Occipital lobe (tissue), 2 donors: ENCODE data around the gene CACNA1I. TPM values are rescaled to one million over a fixed set of nuclear protein-coding genes. Genes with fewer than 3 reads are reported as not detected.

Experiments used
- DNase-seq: peaks from one replicate; lab custom pipeline; 2025; lab: John Stamatoyannopoulos, UW
- total RNA-seq: library from RNA; depleted of rRNA; stranded (reverse); fragments of >200 nt; gene quantifications from one replicate; pipeline ENCODE4 v1.2.3, GENCODE V29; 2014

Gene CACNA1I
- total RNA-seq, 1 donor from 2014 or later: 6.7 TPM

DNA sequence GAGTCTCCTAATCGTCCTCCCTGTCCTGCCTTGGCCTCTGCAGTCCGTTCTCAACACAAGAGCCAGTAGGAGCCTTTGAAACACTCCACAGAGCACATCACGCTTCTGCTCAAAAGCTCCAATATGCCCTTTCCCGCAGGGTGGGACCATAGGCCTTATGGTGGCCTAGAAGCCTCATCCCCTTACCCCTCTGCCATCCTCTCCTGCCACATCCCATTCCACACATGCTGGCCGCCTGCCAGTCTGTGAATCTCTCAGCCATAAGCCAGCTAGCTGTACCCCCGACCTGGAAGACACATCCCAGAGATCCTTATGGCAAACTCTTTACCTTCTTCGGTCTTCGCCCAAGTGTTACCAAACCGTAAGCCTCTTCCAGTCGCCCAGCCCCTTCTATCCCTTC lies 165.2 kb downstream of the CACNA1I start:
- no peak for DNase-seq

- DNase-seq: no peak
Observed at GRCh38 chr22:39738746-39739145, 168.2 kb downstream of the CACNA1I start.

Other genes with a start within 250 kb of the CACNA1I start
- gene SYNGR1, start 220.8 kb upstream of the CACNA1I start, total RNA-seq: 63.9 TPM
- gene TAB1, start 171.0 kb upstream of the CACNA1I start, total RNA-seq: 15.4 TPM
- gene MGAT3, start 113.7 kb upstream of the CACNA1I start, total RNA-seq: 24.8 TPM
- 16.1 TPM for gene MIEF1, start 68.5 kb upstream of the CACNA1I start, total RNA-seq
- 90.3 TPM for gene ATF4, start 50.2 kb upstream of the CACNA1I start, total RNA-seq
- 18.9 TPM for gene RPS19BP1, start 38.0 kb upstream of the CACNA1I start, total RNA-seq